KMS-11 (cell line): Measurements from ENCODE around the gene TRPM8.

Experiments used
- H2AFZ ChIP-seq: fragments of 200-600 bp; sonication (generic); 2 replicates; pipeline ENCODE4 v1.6.1; 2016; ENCODE audit warnings: antibody characterized with exemption, mixed run types, low read depth
- H3K27ac ChIP-seq: fragments of 200-600 bp; sonication (generic); 2 replicates; pipeline ENCODE4 v1.6.1; 2016; ENCODE audit warnings: mild to moderate bottlenecking, mixed run types
- H3K27me3 ChIP-seq: fragments of 200-600 bp; sonication (generic); 2 replicates; pipeline ENCODE4 v1.6.1; 2017; ENCODE audit warnings: mild to moderate bottlenecking, low read depth, mixed run types, moderate library complexity; ENCODE audit not compliant: insufficient read depth
- H3K36me3 ChIP-seq: fragments of 200-600 bp; sonication (generic); 2 replicates; pipeline ENCODE4 v1.6.1; 2017; ENCODE audit warnings: mild to moderate bottlenecking, mixed run types; ENCODE audit not compliant: insufficient read depth
- H3K4me1 ChIP-seq: fragments of 200-600 bp; sonication (generic); 2 replicates; pipeline ENCODE4 v1.6.1; 2016; ENCODE audit warnings: mild to moderate bottlenecking, low read depth, mixed run types; ENCODE audit not compliant: poor library complexity, severe bottlenecking
- H3K4me2 ChIP-seq: fragments of 200-600 bp; sonication (generic); 2 replicates; pipeline ENCODE4 v1.7.0; 2016; ENCODE audit warnings: mild to moderate bottlenecking, mixed run types
- H3K4me3 ChIP-seq: fragments of 200-600 bp; sonication (generic); IDR thresholded peaks from 2 replicates; pipeline ENCODE4 v1.6.1; 2017; ENCODE audit warnings: low read depth, low read length, mixed read lengths; ENCODE audit not compliant: insufficient read depth
- H3K79me2 ChIP-seq: fragments of 200-600 bp; sonication (generic); 2 replicates; pipeline ENCODE4 v1.6.1; 2016; ENCODE audit warnings: low read depth, mixed run types; ENCODE audit not compliant: insufficient read depth
- H3K9ac ChIP-seq: fragments of 200-600 bp; sonication (generic); 2 replicates; pipeline ENCODE4 v1.6.1; 2016; ENCODE audit warnings: mild to moderate bottlenecking, mixed run types
- H4K20me1 ChIP-seq: fragments of 200-600 bp; sonication (generic); 2 replicates; pipeline ENCODE4 v1.6.1; 2016; ENCODE audit warnings: mild to moderate bottlenecking, mixed run types; ENCODE audit not compliant: insufficient read depth
- CTCF ChIP-seq: fragments of 200-600 bp; sonication (generic); conservative IDR thresholded peaks from 2 replicates; pipeline ENCODE4 v1.6.1; 2017; ENCODE audit warnings: low read depth, mild to moderate bottlenecking, antibody characterized with exemption, low read length, moderate library complexity, mixed read lengths

Gene TRPM8

DNA sequence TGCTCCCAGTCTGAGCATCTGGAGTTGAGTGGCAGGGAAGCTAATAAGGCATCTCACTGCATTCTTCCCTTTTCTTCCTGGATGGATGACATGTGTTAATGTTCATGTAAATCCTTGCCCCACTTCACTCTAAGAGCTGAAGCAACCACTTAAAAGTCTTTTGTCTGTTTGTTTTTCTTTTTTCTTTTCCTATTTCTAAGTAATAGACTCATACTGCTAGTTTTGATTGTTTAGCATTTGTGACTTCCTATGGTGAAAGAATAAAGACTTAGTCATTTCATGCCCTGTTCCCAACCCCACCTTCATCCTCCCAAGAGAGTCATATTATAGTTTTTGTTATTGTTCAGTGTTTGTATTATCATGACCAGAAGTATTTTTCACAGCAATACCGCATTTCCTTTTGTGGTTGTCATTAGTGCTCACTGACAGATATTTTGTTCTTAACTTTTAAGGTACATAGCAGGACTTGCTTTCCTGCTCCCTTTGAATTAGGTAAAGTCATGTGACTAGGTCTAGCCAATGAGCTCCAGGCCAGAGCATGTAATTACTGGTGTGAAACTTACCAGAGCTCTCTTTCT lies 115.2 kb downstream of the TRPM8 start:
- Histone ChIP-seq H3K4me1 (no peaks in the 10 kb centered on the region), H3K4me3 (no peak overlapping the region), H3K79me2 (no peaks in the 10 kb centered on the region), H4K20me1 (no peaks in the 10 kb centered on the region), H3K9ac (no peak overlapping the region), H3K4me2 (no peak overlapping the region), H2AFZ (no peak overlapping the region), H3K36me3 (no peaks in the 10 kb centered on the region), H3K27me3 (no peaks in the 10 kb centered on the region), H3K27ac (no peak overlapping the region)
- no peak for TF ChIP-seq CTCF

GRCh38 chr2:234033174-234033573 lies 116.0 kb downstream of the TRPM8 start:
- H3K36me3 ChIP-seq: no peaks in the 10 kb centered on the region
- no peaks in the 10 kb centered on the region for H3K4me1 ChIP-seq
- H3K27ac ChIP-seq: no peak overlapping the region
- no peak overlapping the region for H2AFZ ChIP-seq
- no peaks in the 10 kb centered on the region for H4K20me1 ChIP-seq
- TF ChIP-seq CTCF: no peak
- H3K9ac ChIP-seq: no peak overlapping the region
- H3K79me2 ChIP-seq: no peaks in the 10 kb centered on the region
- H3K4me3 ChIP-seq: no peak overlapping the region
- H3K27me3 ChIP-seq: no peaks in the 10 kb centered on the region
- H3K4me2 ChIP-seq: no peak overlapping the region

DNA sequence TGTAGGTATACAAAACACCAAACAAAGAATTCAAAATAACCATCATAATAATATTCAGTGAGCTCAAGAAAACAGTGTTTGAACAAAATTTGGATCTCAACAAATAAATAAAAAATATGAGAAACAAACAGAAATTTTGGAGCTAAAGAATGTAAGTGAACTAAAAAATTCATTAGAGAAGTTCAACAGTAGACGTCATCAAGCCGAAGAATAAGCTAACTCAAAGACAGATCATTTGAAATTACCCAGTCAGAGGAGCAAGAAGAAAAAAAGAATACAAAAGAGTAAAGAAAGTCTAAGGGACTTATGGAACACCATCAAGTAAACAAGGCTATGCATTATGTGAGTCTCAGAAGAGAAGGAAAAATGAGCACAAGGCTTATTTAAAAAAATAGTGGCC lies 116.7 kb downstream of the TRPM8 start:
- Histone ChIP-seq H3K4me1 (no peaks in the 10 kb centered on the region), H3K27ac (no peak overlapping the region), H3K36me3 (no peaks in the 10 kb centered on the region), H3K9ac (no peak overlapping the region), H3K4me2 (no peak overlapping the region), H2AFZ (no peak overlapping the region), H3K4me3 (no peak overlapping the region), H3K79me2 (no peaks in the 10 kb centered on the region), H4K20me1 (no peaks in the 10 kb centered on the region), H3K27me3 (no peaks in the 10 kb centered on the region)
- TF ChIP-seq CTCF: no peak

GRCh38 chr2:234038076-234038802 lies 121.1 kb downstream of the TRPM8 start:
- no peaks in the 10 kb centered on the region for H3K36me3 ChIP-seq
- H3K9ac ChIP-seq: no peak overlapping the region
- no peak overlapping the region for H3K4me3 ChIP-seq
- H3K79me2 ChIP-seq: no peaks in the 10 kb centered on the region
- no peak overlapping the region for H3K27ac ChIP-seq
- no peak for TF ChIP-seq CTCF
- H3K4me2 ChIP-seq: no peak overlapping the region
- no peaks in the 10 kb centered on the region for H4K20me1 ChIP-seq
- no peaks in the 10 kb centered on the region for H3K4me1 ChIP-seq
- H3K27me3 ChIP-seq: no peaks in the 10 kb centered on the region
- H2AFZ ChIP-seq: no peak overlapping the region
